Germinal center (tissue), 1 donor: ENCODE results near the gene MYO3B.
"Not testable (repeated sequence)": the region's sequence is repeated elsewhere in the genome, so short reads cannot be mapped to it uniquely, and the experiment has no call there.

Experiments
- DNase-seq: peaks from one replicate; pipeline ENCODE4 v3.0.0; 2012; ENCODE audit warnings: mixed read lengths, low spot score

Gene MYO3B

DNA sequence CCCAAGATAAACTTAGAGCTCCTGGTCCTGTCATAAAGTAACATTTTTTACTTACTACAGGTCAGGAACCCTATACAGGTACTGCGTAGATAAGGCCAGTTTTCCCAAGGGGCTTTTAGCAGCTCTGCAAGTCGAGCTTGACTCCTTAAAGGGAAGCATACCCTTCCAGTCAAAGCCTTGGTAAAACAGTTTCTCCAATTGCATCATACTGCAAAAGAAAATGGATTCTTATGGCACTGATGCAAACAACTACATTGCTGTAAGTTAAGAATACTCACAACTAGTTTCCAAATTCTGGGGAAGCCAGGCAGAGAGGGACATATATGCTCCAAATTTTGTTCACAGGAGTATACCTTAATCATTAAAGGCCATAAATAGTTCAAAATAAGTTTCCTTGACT is 31.0 kb downstream of the MYO3B start:
- DNase-seq: no peak

GRCh38 chr2:170212625-170213280 is 34.8 kb downstream of the MYO3B start:
- DNase-seq: no peak

GRCh38 chr2:170213281-170213625 is 35.3 kb downstream of the MYO3B start:
- not testable (repeated sequence) for DNase-seq

DNA sequence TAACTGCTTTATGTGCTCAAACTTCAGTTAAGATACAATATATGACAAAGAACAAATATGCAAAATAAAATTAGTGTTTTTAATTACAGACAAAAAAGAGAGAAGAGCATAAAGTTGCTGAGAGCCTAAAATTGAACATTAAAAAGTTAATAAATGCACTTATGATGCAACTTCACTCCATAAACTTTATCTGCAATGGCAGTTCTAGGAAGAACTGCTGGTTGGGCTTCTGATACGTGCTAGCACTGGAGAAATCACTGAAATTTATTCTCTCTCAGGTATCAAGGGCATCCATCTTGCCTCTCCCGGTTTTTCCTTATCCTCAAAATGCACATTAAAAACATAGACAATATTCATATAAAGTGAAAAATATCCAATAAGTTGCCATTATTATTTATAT is 35.7 kb downstream of the MYO3B start:
- no peak for DNase-seq

DNA sequence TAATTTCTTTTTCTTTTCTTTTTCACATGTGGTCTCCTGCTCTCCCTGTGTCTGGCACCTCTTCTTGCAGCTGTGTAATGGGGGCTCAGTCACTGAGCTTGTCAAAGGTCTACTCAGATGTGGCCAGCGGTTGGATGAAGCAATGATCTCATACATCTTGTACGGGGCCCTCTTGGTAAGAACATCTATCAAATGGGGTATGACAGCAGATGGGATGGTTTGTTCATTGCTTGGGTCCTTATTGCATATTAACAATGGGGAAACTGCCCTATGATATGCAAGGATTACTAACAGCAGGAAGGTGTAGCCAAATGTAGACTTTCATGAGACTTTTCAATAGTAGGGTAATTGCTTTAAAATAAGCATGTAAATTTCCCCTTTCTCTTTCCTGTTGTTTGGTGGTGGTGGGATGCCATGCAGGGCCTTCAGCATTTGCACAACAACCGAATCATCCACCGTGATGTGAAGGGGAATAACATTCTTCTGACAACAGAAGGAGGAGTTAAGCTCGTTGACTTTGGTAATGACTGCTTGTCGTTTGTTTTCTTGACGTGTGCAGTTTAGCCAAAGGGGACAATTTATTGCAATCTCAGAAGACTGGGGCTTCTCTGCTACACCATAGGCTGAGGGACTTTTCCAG is 36.5 kb downstream of the MYO3B start:
- DNase-seq: no peak

GRCh38 chr2:170215021-170215420 is 37.1 kb downstream of the MYO3B start:
- DNase-seq: no peak

DNA sequence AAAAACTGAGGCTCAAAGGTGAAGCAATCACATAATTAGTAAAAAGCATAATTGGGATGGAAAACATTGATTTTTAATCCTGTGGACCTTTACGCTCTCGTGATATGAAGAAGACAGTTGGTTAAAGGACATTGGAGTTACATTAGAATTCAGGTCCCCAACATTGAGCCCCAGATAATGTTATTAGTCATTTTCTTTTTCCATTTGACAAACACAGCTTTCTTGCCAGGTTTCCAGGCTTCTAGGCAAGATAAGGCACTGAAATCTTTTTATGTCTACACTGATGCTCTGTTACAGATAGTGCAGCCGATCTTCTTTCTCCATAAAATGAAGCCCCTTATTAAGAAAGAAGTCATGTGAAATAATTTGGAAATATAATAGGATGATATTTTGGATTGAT is 38.5 kb downstream of the MYO3B start:
- no peak for DNase-seq

DNA sequence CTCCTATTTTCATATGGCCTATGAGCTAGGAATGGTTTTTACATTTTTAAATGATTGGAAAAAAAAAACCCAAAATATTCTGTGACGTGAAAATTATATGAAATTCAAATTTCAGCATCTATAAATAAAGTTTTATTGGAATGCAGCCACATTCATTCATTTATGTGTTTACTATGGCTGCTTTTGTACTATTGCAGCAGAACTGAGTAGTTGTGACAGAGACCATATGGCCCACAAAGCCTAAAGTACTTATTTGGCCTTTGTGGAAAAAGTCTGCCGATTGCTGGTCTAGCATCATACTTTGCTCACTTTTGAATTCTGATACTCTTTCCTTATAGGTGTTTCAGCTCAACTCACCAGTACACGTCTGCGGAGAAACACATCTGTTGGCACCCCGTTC is 39.0 kb downstream of the MYO3B start:
- no peak for DNase-seq

DNA sequence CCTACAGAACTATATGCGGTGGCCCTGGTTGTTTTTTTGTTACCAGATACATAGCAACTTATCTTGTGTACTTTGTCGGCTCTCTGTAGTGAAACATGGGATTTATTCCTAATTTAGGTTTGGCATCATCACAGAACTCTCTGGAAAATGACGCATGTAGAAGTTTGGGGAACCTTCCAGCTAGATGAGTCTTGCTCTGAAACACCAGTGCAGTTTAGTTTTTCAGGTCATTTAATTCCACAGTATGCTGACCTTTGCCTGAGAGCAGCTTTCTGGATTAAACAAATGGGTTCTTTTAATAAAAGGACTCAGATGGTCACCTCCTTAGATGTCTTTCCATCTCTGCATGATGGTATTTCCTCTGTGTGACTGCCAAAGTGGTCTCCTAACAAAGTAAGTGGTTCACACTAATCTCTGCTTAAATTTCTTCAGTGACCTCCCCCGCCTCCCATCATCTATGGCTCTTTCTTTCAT is 39.9 kb downstream of the MYO3B start:
- no peak for DNase-seq

GRCh38 chr2:170218456-170218855 is 40.5 kb downstream of the MYO3B start:
- DNase-seq: no peak

- no peak for DNase-seq
These were observed 41.0 kb downstream of the MYO3B start for GRCh38 chr2:170218931-170219330.

GRCh38 chr2:170221317-170222288 is 43.7 kb downstream of the MYO3B start:
- no peak for DNase-seq

GRCh38 chr2:170222298-170222697 is 44.4 kb downstream of the MYO3B start:
- DNase-seq: no peak

DNA sequence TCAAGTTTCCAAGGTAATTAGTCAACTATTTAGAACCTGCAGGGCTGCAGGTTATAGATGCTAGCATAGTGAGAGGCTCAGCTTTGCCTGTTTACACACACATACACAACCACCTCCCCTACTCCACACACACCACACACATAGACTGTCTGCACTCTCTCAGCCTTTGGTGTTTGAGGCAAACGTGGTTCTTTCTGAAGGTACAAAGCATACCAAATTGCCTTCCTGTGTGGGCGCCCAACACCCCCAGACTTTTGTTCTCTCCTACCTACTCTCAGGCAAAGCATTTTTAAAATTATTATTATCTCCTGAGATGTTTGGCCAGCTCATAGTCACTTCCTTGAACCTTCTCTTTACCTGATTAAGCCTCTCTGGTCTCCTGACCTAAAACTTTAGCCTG is 44.9 kb downstream of the MYO3B start:
- no peak for DNase-seq

DNA sequence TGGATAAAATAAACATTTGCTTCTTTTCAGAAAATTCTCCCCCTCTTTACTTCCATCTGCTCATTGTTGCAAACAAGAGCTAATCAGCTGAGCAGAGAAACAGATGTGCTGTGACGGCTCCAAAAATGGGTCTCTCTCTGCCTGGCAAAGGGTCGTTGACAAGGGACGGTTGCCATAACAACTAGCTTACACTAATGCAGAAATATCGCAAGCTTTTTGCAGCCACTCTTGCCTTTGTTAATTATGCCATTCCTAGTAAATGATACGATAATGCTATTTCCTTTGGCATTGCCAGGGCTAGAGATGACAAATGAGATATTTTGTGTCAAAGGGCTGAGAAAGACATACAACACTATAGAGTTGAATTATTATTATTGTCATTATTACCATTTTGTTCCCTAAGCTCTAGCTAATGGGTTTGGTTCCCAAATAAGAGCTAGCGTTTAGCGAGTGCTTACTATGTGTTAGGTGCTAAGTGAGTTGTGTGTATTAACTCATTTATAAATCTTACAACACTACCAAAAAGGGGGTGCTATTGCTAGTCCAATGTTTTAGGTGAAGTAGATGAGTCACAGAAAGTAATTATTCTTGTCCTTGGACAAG is 46.8 kb downstream of the MYO3B start:
- no peak for DNase-seq

DNA sequence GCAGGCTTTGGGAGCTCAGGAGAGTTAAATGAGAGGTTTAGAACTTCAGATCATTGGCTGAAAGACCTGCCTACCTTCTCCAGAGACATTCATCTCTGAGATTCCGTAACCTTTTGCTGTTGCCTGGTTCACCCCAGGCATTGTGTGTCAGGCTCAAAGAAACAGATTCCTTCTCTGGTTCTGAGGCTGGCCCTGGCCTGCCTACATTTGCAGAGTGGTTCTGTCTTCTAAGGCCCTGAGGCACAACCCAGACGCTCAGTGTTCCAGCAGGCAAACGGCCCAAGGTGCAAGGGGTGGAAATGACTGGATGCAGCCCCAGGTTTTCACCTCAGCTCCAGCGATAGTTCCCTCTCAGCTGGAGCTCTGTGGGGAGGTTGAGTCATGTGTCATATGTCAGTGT is 48.3 kb downstream of the MYO3B start:
- DNase-seq: no peak

DNA sequence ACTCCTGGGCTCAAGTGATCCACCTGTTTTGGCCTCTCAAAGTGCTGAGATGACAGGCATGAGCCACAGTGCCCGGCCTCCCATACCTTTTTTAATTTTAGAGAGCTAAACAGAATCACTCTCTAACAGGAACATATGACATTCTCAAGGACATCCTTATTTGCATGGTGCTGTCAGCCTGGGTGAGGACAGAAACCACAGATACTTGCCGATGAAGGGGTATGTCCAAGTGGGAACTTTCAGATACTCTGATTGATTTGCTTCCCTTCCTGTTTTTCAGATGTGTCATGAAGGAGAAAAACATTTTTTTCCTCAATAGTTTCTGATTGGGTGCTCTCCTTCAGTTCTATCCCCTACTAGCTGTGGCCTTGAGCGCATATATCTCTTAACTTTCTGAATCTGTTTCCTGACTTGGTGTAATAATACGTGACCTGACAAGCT is 49.6 kb downstream of the MYO3B start:
- DNase-seq: no peak

GRCh38 chr2:170227951-170228350 is 50.0 kb downstream of the MYO3B start:
- DNase-seq: no peak

DNA sequence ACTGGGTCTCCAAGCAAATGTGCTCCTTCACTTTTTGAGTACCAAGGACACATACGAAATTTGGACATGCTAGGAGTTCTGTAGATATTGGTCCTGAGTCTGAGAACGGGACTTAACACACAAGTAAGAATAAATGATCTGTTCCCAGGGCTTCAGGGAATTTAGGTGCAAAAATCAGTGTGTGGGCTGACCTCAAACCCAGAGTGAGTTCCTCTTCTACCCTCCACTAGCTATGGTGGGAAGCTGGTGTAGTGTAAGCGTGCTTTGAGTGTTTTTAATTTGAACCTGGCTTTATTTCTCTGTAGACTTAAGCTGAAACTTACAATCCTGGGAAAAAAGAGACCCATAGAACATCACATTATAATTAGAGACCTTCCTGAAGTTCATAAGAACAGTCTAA is 50.5 kb downstream of the MYO3B start:
- no peak for DNase-seq

DNA sequence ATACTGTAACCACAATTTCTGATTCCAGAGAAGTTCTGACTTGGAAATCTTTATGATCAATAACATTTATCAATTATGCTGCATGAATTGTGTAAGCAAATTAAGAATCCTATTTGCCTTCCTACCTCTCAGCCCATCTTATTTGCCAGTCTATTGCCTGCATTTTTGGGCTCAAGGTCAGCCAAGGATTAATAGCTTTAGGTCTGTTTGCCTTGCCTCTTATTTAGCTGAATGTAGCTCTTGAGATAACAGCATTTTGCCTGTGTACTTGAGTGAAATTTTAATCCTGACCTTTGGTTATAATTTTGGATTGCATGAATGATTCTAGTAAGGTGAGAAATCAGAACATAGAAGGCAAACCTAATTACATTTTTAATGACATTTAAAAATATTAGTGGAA is 51.2 kb downstream of the MYO3B start:
- DNase-seq: no peak

DNA sequence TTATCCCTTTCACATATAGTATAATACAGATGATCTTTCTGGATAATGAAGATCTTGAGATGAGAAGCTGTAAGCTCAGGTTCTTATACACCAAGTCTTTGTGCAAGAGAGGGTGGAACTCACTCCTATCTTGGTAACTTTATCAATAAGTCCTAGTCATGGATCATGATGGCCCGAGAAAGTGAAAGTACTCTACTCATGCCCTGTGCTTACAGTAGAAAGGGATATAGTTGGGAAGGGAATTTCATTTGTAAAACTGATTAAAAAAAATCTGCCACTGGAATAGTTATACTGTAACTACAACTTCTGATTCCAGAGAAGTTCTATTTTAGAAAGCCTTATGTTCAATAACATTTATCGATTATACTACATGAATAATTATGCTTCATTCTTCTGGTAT is 51.8 kb downstream of the MYO3B start:
- no peak for DNase-seq
